GM06990 (cell line): Measurements from ENCODE around the gene TNFRSF21.

Source experiments
- DNase-seq: peaks from one replicate; pipeline ENCODE4 v3.0.0-alpha.2; 2011; ENCODE audit not compliant: insufficient read length; ENCODE audit errors: extremely low read depth
- H3K27me3 ChIP-seq: replicated peaks from 2 replicates; pipeline ENCODE4 v1.6.0; 2011; ENCODE audit warnings: low read length; ENCODE audit not compliant: control insufficient read depth, insufficient read depth
- H3K36me3 ChIP-seq: 2 replicates; pipeline ENCODE4 v1.5.1; 2011; ENCODE audit warnings: low read length; ENCODE audit not compliant: control insufficient read depth, insufficient read depth
- H3K4me3 ChIP-seq: replicated peaks from 2 replicates; pipeline ENCODE4 v1.5.1; 2011; ENCODE audit warnings: low read depth, mild to moderate bottlenecking, control low read depth, low read length
- CTCF ChIP-seq: IDR thresholded peaks from 2 replicates; pipeline ENCODE4 v1.5.1; 2011; ENCODE audit warnings: low read length, control low read depth, mild to moderate bottlenecking, inconsistent platforms; ENCODE audit not compliant: insufficient read depth, poor library complexity, severe bottlenecking

TNFRSF21 gene

GRCh38 chr6:47309291-47310130, at the start of gene TNFRSF21:
TSS of gene TNFRSF21 (minus strand) at chr6:47309905. CDS start at chr6:47309511, 394 bp downstream.
- no peaks in the 10 kb centered on the region; the same call in 1 of the 2 replicates for H3K27me3 ChIP-seq
- no peaks in the 10 kb centered on the region for H3K36me3 ChIP-seq
- peak within 1 kb of the TSS; percentile 65 for H3K4me3 ChIP-seq
- TF ChIP-seq CTCF = peak; percentile 96
- DNase-seq = peak; percentile 85

- no peak for TF ChIP-seq CTCF
Observed at GRCh38 chr6:47358440-47359225, 48.9 kb upstream of the TNFRSF21 start.

GRCh38 chr6:47357827-47358226, 48.1 kb upstream of the TNFRSF21 start:
- Histone ChIP-seq H3K27me3 (no peaks in the 10 kb centered on the region), H3K36me3 (no peaks in the 10 kb centered on the region), H3K4me3 (no peak overlapping the region)
- TF ChIP-seq CTCF = no peak
- DNase-seq = peak; percentile 50

More at GRCh38 chr6:47358440-47359225, 48.9 kb upstream of the TNFRSF21 start:
- no peak overlapping the region for H3K4me3 ChIP-seq
- H3K36me3 ChIP-seq = no peaks in the 10 kb centered on the region
- DNase-seq = peak; percentile 49
- no peaks in the 10 kb centered on the region for H3K27me3 ChIP-seq

- TF ChIP-seq CTCF = no peak
- Histone ChIP-seq H3K4me3 (no peak overlapping the region), H3K36me3 (no peaks in the 10 kb centered on the region), H3K27me3 (no peaks in the 10 kb centered on the region; the same call in 1 of the 2 replicates)
- no peak for DNase-seq
Observed at GRCh38 chr6:47355496-47355895, 45.8 kb upstream of the TNFRSF21 start.

- H3K27me3 ChIP-seq = no peaks in the 10 kb centered on the region; the same call in 1 of the 2 replicates
- no peak for TF ChIP-seq CTCF
- no peak for DNase-seq
- H3K36me3 ChIP-seq = no peaks in the 10 kb centered on the region
- H3K4me3 ChIP-seq = no peak overlapping the region
Observed at GRCh38 chr6:47353871-47354270, 44.2 kb upstream of the TNFRSF21 start.
